Small intestine (tissue), 7 donors: ENCODE measurements around the gene TARS2. TPM values are rescaled to one million over a fixed set of nuclear protein-coding genes. Genes with fewer than 3 reads are reported as not detected.

Experiments
- DNase-seq, 2 donors: peaks; one replicate each; pipeline versions ENCODE4 v3.0.0 to v3.0.0-alpha.2; 2013
- FAIRE-seq: peaks from 2 replicates; lab custom pipeline; 2012; peaks lifted over from hg19 to GRCh38; lab: Jason Lieb, UNC
- H3K27ac ChIP-seq, 3 donors: one replicate each; pipeline ENCODE4 v1.5.1; 2013; ENCODE audit warnings: low read length in 2 of 3, mild to moderate bottlenecking in 2 of 3, control low read depth in 1 of 3, inconsistent platforms in 1 of 3, low read depth in 1 of 3, moderate library complexity in 1 of 3
- H3K27me3 ChIP-seq, 3 donors: one replicate each; pipeline ENCODE4 v1.6.1; 2013; ENCODE audit warnings: low read length in 3 of 3, inconsistent platforms in 1 of 3; ENCODE audit not compliant: control insufficient read depth in 3 of 3, insufficient read depth in 3 of 3
- H3K36me3 ChIP-seq, 3 donors: one replicate each; pipeline ENCODE4 v1.6.1; 2013; ENCODE audit warnings: low read length in 3 of 3, inconsistent platforms in 1 of 3, low read depth in 1 of 3, mild to moderate bottlenecking in 1 of 3, moderate library complexity in 1 of 3; ENCODE audit not compliant: control insufficient read depth in 3 of 3, insufficient read depth in 2 of 3
- H3K4me1 ChIP-seq, 3 donors: one replicate each; pipeline ENCODE4 v1.6.1; 2013; ENCODE audit warnings: low read length in 2 of 3, inconsistent platforms in 1 of 3, low read depth in 1 of 3, mild to moderate bottlenecking in 1 of 3, moderate library complexity in 1 of 3; ENCODE audit not compliant: control insufficient read depth in 3 of 3, insufficient read depth in 2 of 3
- H3K4me3 ChIP-seq, 3 donors: one replicate each; pipeline ENCODE4 v1.5.1; 2013; ENCODE audit warnings: low read length in 3 of 3, control low read depth in 1 of 3, inconsistent platforms in 1 of 3, low read depth in 1 of 3, mild to moderate bottlenecking in 1 of 3, moderate library complexity in 1 of 3
- H3K9me3 ChIP-seq, 2 donors: one replicate each; pipeline ENCODE4 v1.6.1; 2013; ENCODE audit warnings: low read depth in 1 of 2, low read length in 1 of 2; ENCODE audit not compliant: control insufficient read depth in 2 of 2, insufficient read depth in 1 of 2
- WGBS, 3 donors: extraction: QIAGEN DNeasy Blood & Tissue Kit; methylation state at CpG; one replicate each; pipeline ENCODE4 v1.1.7; 2013; 5-methylcytosine and 5-hydroxymethylcytosine counted together
- polyA plus RNA-seq, 4 donors: library from polyadenylated mRNA; stranded (reverse) in 3 of 4; unstranded in 1 of 4; fragments of 200-250 nt in 3 of 4; fragments of 120-200 nt in 1 of 4; gene quantifications; one replicate each; pipeline versions ENCODE4 v1.2.1 to v1.2.3, GENCODE V29; 2013
- donor health status: healthy with polysubstance abuse.
- donor health status: control.
- donor health status: control.
- donor health status: Bipolar disorder and iron deficiency.
- donor health status: healthy.

TARS2 gene
- polyA plus RNA-seq, 4 donors, result 6.5 to 22.7 (median 11.2) TPM

- H3K4me1 ChIP-seq, result peaks cover 0 to 24% (median 4%) of the 10 kb centered on the region in 3 donors
Observed at GRCh38 chr1:150554086-150554452, 66.8 kb downstream of the TARS2 start.

GRCh38 chr1:150555198-150555970 lies 68.2 kb downstream of the TARS2 start:
- Histone ChIP-seq H3K27ac (no peak overlapping the region), H3K27me3 (peaks cover 0 to 5% (median 0%) of the 10 kb centered on the region in 3 donors), H3K4me1 (peaks cover 0 to 23% (median 5%) of the 10 kb centered on the region in 3 donors), H3K4me3 (no peak overlapping the region), H3K9me3 (no peaks in the 10 kb centered on the region), H3K36me3 (peaks cover 0 to 45% (median 0%) of the 10 kb centered on the region in 3 donors)
- DNase-seq (no peak), FAIRE-seq (no peak)
- 87 to 90% (median 87%) methylated on average over 19 of the region's 19 CpGs for WGBS, 3 donors

More at GRCh38 chr1:150554086-150554452, 66.8 kb downstream of the TARS2 start:
- peaks cover 0 to 42% (median 0%) of the 10 kb centered on the region in 3 donors for H3K36me3 ChIP-seq
- H3K27ac ChIP-seq, result peak overlapping the region in 1 of 3 donors; percentile 13
- no peak for DNase-seq
- FAIRE-seq, result no peak
- H3K27me3 ChIP-seq, result peaks cover 0 to 14% (median 0%) of the 10 kb centered on the region in 3 donors
- no peak overlapping the region for H3K4me3 ChIP-seq
- 85 to 92% (median 87%) methylated on average over 7 to 8 of the region's 8 CpGs for WGBS, 3 donors
- no peaks in the 10 kb centered on the region for H3K9me3 ChIP-seq

GRCh38 chr1:150555971-150556865 lies 69.0 kb downstream of the TARS2 start:
- peaks cover 3 to 28% (median 10%) of the 10 kb centered on the region in 3 donors for H3K4me1 ChIP-seq
- FAIRE-seq (no peak), DNase-seq (peak in 1 of 2 donors; percentile 2)
- H3K36me3 ChIP-seq, result peaks cover 0 to 45% (median 0%) of the 10 kb centered on the region in 3 donors
- WGBS, 3 donors, result 80 to 89% (median 85%) methylated on average over 21 to 26 of the region's 26 CpGs
- no peaks in the 10 kb centered on the region for H3K27me3 ChIP-seq
- no peak overlapping the region for H3K27ac ChIP-seq
- H3K4me3 ChIP-seq, result no peak overlapping the region
- H3K9me3 ChIP-seq, result no peaks in the 10 kb centered on the region

GRCh38 chr1:150557065-150557600 lies 69.9 kb downstream of the TARS2 start:
- peaks cover 3 to 28% (median 6%) of the 10 kb centered on the region in 3 donors for H3K4me1 ChIP-seq
- no peaks in the 10 kb centered on the region for H3K27me3 ChIP-seq
- H3K4me3 ChIP-seq, result no peak overlapping the region
- FAIRE-seq (no peak), DNase-seq (no peak)
- peaks cover 0 to 45% (median 0%) of the 10 kb centered on the region in 3 donors for H3K36me3 ChIP-seq
- no peaks in the 10 kb centered on the region for H3K9me3 ChIP-seq
- H3K27ac ChIP-seq, result no peak overlapping the region
- WGBS, 3 donors, result 87 to 90% (median 90%) methylated on average over 24 to 26 of the region's 26 CpGs

Other genes starting within 250 kb of the TARS2 start
- gene CA14, start 229.6 kb upstream of the TARS2 start, polyA plus RNA-seq, result under 1 TPM in 2 of 4 donors, not detected in 2; 0.16 to 0.34 TPM
- gene APH1A, start 218.4 kb upstream of the TARS2 start, polyA plus RNA-seq, result 100 to 1,000 TPM in 2 of 4 donors, 10 to 100 TPM in 2; 89.2 to 206 (median 144) TPM
- gene C1orf54, start 214.6 kb upstream of the TARS2 start, polyA plus RNA-seq, result 10 to 100 TPM in 2 of 4 donors, 1 to 10 TPM in 2; 3.8 to 21.4 (median 9.2) TPM
- gene CIART, start 204.9 kb upstream of the TARS2 start, polyA plus RNA-seq, result 10 to 100 TPM in 1 of 4 donors, 1 to 10 TPM in 3; 2.5 to 14.6 (median 5.5) TPM
- gene MRPS21, start 193.6 kb upstream of the TARS2 start, polyA plus RNA-seq, result 100 to 1,000 TPM in 1 of 4 donors, 10 to 100 TPM in 3; 49.4 to 107 (median 79.4) TPM
- gene PRPF3, start 165.9 kb upstream of the TARS2 start, polyA plus RNA-seq, result 10 to 100 TPM; 21.7 to 89.5 (median 25.4) TPM
- gene RPRD2, start 123.3 kb upstream of the TARS2 start, polyA plus RNA-seq, result 10 to 100 TPM in 2 of 4 donors, 1 to 10 TPM in 2; 4.1 to 37.5 (median 8.5) TPM
- gene ECM1, start 20.7 kb downstream of the TARS2 start, polyA plus RNA-seq, result 1 to 10 TPM in 3 of 4 donors, under 1 TPM in 1; 0.89 to 8.3 (median 3.1) TPM
- gene FALEC, start 28.3 kb downstream of the TARS2 start, polyA plus RNA-seq, result under 1 TPM in 1 of 4 donors, not detected in 3; 0.24 TPM
- 10 to 100 TPM in 2 of 4 donors, under 1 TPM in 2; 0.27 to 16.1 (median 7.0) TPM for gene ADAMTSL4, start 62.0 kb downstream of the TARS2 start, polyA plus RNA-seq
- gene MCL1, start 92.2 kb downstream of the TARS2 start, polyA plus RNA-seq, result 100 to 1,000 TPM in 3 of 4 donors, 10 to 100 TPM in 1; 87.0 to 189 (median 105) TPM
- gene ENSA, start 142.2 kb downstream of the TARS2 start, polyA plus RNA-seq, result 100 to 1,000 TPM; 137 to 188 (median 152) TPM
- 10 to 100 TPM; 15.4 to 43.1 (median 22.6) TPM for gene GOLPH3L, start 209.7 kb downstream of the TARS2 start, polyA plus RNA-seq
- under 1 TPM in 2 of 4 donors, not detected in 2; 0.07 TPM for gene HORMAD1, start 233.5 kb downstream of the TARS2 start, polyA plus RNA-seq